IMR-90 (cell line): ENCODE results near the gene CASTOR1. TPM values are rescaled to one million over a fixed set of nuclear protein-coding genes. Genes with fewer than 3 reads are reported as not detected.
A peak's percentile ranks its signal among the peaks of the same experiment; 100 is the strongest.

Experiments
- polyA plus RNA-seq, 3 experiments: library from polyadenylated mRNA; depleted of rRNA; stranded (reverse); fragments of >200 nt; gene quantifications; 2 replicates each; pipeline ENCODE4 v1.2.3, GENCODE V29; 2012; ENCODE audit warnings: low replicate concordance in 1 of 3
- total RNA-seq: library from RNA; depleted of rRNA; stranded (reverse); fragments of >200 nt; gene quantifications from 2 replicates; pipeline ENCODE4 v1.2.3, GENCODE V29; 2012
- TF ChIP-seq, protein P1 (sequence below): conservative IDR thresholded peaks from 2 replicates; pipeline ENCODE4 v1.5.1; 2012; ENCODE audit warnings: mild to moderate bottlenecking, low read depth, low read length, improper control_type of control experiment

Gene CASTOR1
- total and polyA plus RNA-seq, 2 of the 4 experiments (the other 2 are of a cell fraction): 10.6 to 23.5 TPM

DNA sequence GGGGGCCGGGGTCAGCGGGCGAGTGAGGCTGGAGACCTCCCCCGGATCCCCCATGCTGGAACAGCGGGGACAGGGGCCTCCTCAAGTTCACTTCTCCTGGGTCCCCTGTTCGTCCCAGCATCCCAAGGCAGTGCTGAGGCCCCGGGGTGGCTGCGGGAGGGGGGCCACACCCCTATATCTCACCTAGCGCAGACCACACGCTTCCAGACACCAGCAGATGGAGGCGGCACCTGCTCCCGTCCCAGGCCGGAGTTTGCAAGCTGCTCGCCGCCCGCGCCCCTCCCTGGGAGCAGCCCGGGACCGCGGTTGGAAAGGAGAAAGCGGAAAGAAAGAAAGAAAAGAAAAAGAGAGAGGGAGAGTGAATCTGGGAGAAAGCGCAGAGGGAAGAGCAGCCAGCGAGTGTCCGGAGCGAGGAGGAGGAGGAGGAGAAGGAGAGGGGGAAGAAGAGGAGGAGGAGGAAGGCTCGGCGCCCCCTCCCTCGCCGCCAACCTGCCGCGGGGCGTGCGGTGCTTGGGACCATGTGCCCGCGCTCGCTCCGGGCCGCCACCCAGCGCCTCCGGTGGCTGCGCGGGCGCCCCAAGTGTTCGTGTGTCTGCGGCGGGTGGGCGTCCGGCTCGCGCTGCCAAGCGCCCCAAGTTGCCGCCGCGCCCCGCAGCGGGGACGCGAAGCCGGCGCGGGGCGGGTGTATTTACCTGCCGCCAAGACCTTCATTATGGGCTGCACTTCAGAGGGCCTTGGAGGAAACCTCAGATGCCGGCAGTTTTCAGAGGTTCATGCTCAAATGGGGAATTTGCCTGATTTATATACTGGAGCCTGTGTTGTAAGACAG is 43.1 kb downstream of the CASTOR1 start, which contains the start of gene LIF (continued):
- TF ChIP-seq, protein P1, sequence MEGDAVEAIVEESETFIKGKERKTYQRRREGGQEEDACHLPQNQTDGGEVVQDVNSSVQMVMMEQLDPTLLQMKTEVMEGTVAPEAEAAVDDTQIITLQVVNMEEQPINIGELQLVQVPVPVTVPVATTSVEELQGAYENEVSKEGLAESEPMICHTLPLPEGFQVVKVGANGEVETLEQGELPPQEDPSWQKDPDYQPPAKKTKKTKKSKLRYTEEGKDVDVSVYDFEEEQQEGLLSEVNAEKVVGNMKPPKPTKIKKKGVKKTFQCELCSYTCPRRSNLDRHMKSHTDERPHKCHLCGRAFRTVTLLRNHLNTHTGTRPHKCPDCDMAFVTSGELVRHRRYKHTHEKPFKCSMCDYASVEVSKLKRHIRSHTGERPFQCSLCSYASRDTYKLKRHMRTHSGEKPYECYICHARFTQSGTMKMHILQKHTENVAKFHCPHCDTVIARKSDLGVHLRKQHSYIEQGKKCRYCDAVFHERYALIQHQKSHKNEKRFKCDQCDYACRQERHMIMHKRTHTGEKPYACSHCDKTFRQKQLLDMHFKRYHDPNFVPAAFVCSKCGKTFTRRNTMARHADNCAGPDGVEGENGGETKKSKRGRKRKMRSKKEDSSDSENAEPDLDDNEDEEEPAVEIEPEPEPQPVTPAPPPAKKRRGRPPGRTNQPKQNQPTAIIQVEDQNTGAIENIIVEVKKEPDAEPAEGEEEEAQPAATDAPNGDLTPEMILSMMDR: 0 out of 2 replicates have a peak, but pooled peaks have one; percentile 12
